ENCODE measurements around the gene IL17RA. TPM values are rescaled to one million over a fixed set of nuclear protein-coding genes. Genes with fewer than 3 reads are reported as not detected.

IL17RA gene
- polyA plus RNA-seq, 1 experiment, result 20.3 TPM

DNA sequence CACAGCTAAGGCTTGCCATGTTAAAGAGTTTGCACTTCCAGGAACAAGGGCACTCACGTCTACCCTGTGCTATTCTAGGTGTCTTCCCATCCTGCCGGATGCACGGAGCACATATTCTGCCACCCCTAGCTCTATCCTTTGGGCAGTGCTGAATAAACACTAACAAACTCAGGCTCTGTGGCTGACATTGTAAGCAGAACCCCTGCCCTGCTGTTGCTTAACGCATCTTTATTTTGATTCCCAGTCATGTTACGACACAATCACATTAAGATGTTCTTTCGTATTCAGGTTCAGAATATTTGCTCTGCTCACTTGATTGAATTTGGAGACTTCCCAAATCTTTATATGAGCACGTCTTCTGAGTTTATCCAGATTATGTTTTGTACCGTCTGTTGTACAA, 77.9 kb downstream of the IL17RA start:
- Histone ChIP-seq H3K27me3 (ENCODE audit: control insufficient read depth, insufficient read depth, low read length) (peaks cover 2% of the 10 kb centered on the region), H3K4me3 (ENCODE audit: low read depth, low read length) (no peak overlapping the region), H3K9me3 (ENCODE audit: control insufficient read depth, insufficient read depth, low read length) (no peaks in the 10 kb centered on the region; the same call in 1 of the 2 replicates), H3K27ac (ENCODE audit: low read depth, low read length) (no peak overlapping the region)
- TF ChIP-seq CTCF (IDR thresholded peaks at IDR 0.05; ENCODE audit: low read depth, low read length), result no peak
- DNase-seq (ENCODE audit: low read depth, low spot score), result no peak
- ChIA-PET CTCF (interaction anchor here (8.2 kb wide), 1 partner anchor 9 kb away, joined by 196 read pairs; no protein-coding TSS in a partner anchor), POLR2A (interaction anchor here (0.6 kb wide), 1 partner anchor 516 kb away, joined by 13 read pairs; no protein-coding TSS in a partner anchor)

DNA sequence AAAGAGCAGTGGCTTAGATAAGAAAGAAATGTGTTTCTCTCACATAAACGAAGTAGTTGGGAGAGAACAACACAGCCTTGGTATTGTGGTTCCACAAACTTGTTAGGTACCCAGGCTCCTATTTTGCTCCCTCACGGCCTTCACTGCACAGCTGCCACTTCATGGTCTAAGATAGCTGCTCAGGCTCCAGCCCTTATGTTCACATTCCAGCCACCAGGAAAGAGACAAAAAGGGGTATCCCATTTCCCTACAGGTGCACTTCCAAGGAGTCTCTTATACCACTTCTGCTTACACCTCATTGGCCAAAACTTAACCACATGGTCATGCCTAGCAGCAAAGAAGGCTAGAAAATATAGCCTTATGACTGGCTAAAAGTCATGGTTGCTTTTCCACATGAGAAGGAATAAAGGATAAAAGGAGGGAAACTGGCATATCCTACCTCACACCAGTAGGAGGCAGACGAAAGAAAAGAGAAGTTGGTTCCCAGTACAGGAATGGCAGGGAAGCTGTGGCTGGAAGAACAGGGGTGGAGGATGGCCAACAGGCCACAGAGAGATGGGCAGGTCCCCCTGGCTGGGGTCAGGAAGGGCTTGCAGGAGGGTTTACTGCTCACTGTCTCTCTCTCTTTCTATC, 79.7 kb downstream of the IL17RA start:
- H3K27ac ChIP-seq (ENCODE audit: low read depth, low read length), result no peak overlapping the region
- no peak overlapping the region for H3K4me3 ChIP-seq (ENCODE audit: low read depth, low read length)
- no peaks in the 10 kb centered on the region; the same call in 1 of the 2 replicates for H3K9me3 ChIP-seq (ENCODE audit: control insufficient read depth, insufficient read depth, low read length)
- peak; percentile 25; the same call in 1 of the 2 replicates for TF ChIP-seq CTCF (IDR thresholded peaks at IDR 0.05; ENCODE audit: low read depth, low read length)
- ChIA-PET CTCF (interaction anchor here (1.0 to 8.2 kb wide), 2 partner anchors 8 to 337 kb away, joined by 4 to 196 read pairs; no protein-coding TSS in a partner anchor), POLR2A (no interaction called here)
- H3K27me3 ChIP-seq (ENCODE audit: control insufficient read depth, insufficient read depth, low read length), result peaks cover 2% of the 10 kb centered on the region
- DNase-seq (ENCODE audit: low read depth, low spot score), result no peak

Other genes with a start within 250 kb of the IL17RA start
- gene GAB4, start 76.8 kb upstream of the IL17RA start, polyA plus RNA-seq (2011; rRNA removed), result not detected in 2 replicates
- gene TMEM121B, start 36.4 kb downstream of the IL17RA start, polyA plus RNA-seq (2011; rRNA removed), result 0.05 and 0.06 TPM in 2 replicates
- 14.4 and 17.0 TPM in 2 replicates for gene HDHD5, start 74.3 kb downstream of the IL17RA start, polyA plus RNA-seq (2011; rRNA removed)
- 1.2 and 1.3 TPM in 2 replicates for gene ADA2, start 134.4 kb downstream of the IL17RA start, polyA plus RNA-seq (2011; rRNA removed)

Measured in AG04450 (cell line).